GM18858 (cell line): ENCODE results near the gene H6PD.
"Not testable (repeated sequence)": the region's sequence is repeated elsewhere in the genome, so short reads cannot be mapped to it uniquely, and the experiment has no call there.

Experiments
- ATAC-seq: cut with Tn5 transposase; IDR thresholded peaks from one replicate; pipeline ENCODE4 v1.9.1; 2021; ENCODE audit not compliant: unreplicated experiment

Gene H6PD

GRCh38 chr1:9294910-9295636 is 60.5 kb downstream of the H6PD start:
- no peak for ATAC-seq

GRCh38 chr1:9295884-9296283 is 61.3 kb downstream of the H6PD start:
- ATAC-seq = no peak

- no peak for ATAC-seq
These were observed 62.3 kb downstream of the H6PD start for GRCh38 chr1:9296850-9297249.

GRCh38 chr1:9297831-9298230 is 63.3 kb downstream of the H6PD start:
- no peak for ATAC-seq

- ATAC-seq = no peak
These were observed 63.7 kb downstream of the H6PD start for GRCh38 chr1:9298282-9298681.

GRCh38 chr1:9299571-9300541 is 65.3 kb downstream of the H6PD start:
- not testable (repeated sequence) for ATAC-seq

- ATAC-seq = no peak
These were observed 66.0 kb downstream of the H6PD start for GRCh38 chr1:9300573-9300972.

GRCh38 chr1:9302745-9303524 is 68.4 kb downstream of the H6PD start:
- no peak for ATAC-seq

- ATAC-seq = no peak
These were observed 69.3 kb downstream of the H6PD start for GRCh38 chr1:9303916-9304315.

GRCh38 chr1:9305216-9305615 is 70.6 kb downstream of the H6PD start:
- ATAC-seq = no peak

- no peak for ATAC-seq
These were observed 71.4 kb downstream of the H6PD start for GRCh38 chr1:9306006-9306405.

- no peak for ATAC-seq
These were observed 72.7 kb downstream of the H6PD start for GRCh38 chr1:9307303-9307702.

- ATAC-seq = no peak
These were observed 73.7 kb downstream of the H6PD start for GRCh38 chr1:9308236-9308785.

- no peak for ATAC-seq
These were observed 74.5 kb downstream of the H6PD start for GRCh38 chr1:9309080-9309479.

- no peak for ATAC-seq
These were observed 75.4 kb downstream of the H6PD start for GRCh38 chr1:9309991-9310390.

- no peak for ATAC-seq
These were observed 76.5 kb downstream of the H6PD start for GRCh38 chr1:9311029-9311428.

GRCh38 chr1:9311479-9311878 is 76.9 kb downstream of the H6PD start:
- no peak for ATAC-seq

- ATAC-seq = no peak
These were observed 77.7 kb downstream of the H6PD start for GRCh38 chr1:9312168-9312720.

GRCh38 chr1:9313576-9313975 is 79.0 kb downstream of the H6PD start:
- no peak for ATAC-seq

- no peak for ATAC-seq
These were observed 79.5 kb downstream of the H6PD start for GRCh38 chr1:9314111-9314510.
